Vagina (tissue), 2 donors: Measurements from ENCODE around the gene UMODL1. TPM values are rescaled to one million over a fixed set of nuclear protein-coding genes. Genes with fewer than 3 reads are reported as not detected.

Source experiments
- DNase-seq, 2 donors: peaks; one replicate each; pipeline ENCODE4 v3.0.0-alpha.2; 2017; ENCODE audit errors: extremely low spot score in 2 of 2
- H3K27ac ChIP-seq: fragments of 200-600 bp; sonication (generic); one replicate; pipeline ENCODE4 v1.5.1; 2019
- H3K27me3 ChIP-seq: fragments of 200-600 bp; sonication (generic); one replicate; pipeline ENCODE4 v1.5.1; 2019
- H3K36me3 ChIP-seq, 2 donors: fragments of 200-600 bp; sonication (generic); one replicate each; pipeline ENCODE4 v1.5.1; 2017 to 2019
- H3K4me1 ChIP-seq: fragments of 200-600 bp; sonication (generic); one replicate; pipeline ENCODE4 v1.5.1; 2019
- H3K4me3 ChIP-seq, 2 donors: fragments of 200-600 bp; sonication (generic); 1 replicate in 1 of 2; 2 replicates in 1 of 2; pipeline ENCODE4 v1.5.1; 2016 to 2019
- H3K9me3 ChIP-seq: fragments of 200-600 bp; sonication (generic); one replicate; pipeline ENCODE4 v1.5.1; 2019
- CTCF ChIP-seq, 3 experiments: fragments of 450-650 bp in 2 of 3; fragments of 200-600 bp in 1 of 3; sonication (generic) in 1 of 3; IDR thresholded peaks; one replicate each; pipeline ENCODE4 v1.5.1; 2017 to 2019; ENCODE audit warnings: antibody characterized with exemption in 3 of 3, mild to moderate bottlenecking in 2 of 3, moderate library complexity in 2 of 3
- POLR2A ChIP-seq, 2 donors: fragments of 450-650 bp; IDR thresholded peaks; one replicate each; pipeline ENCODE4 v1.6.1; 2017; ENCODE audit warnings: antibody characterized with exemption in 2 of 2, mild to moderate bottlenecking in 2 of 2, moderate library complexity in 2 of 2
- POLR2AphosphoS5 ChIP-seq, 2 donors: sonication (generic); formaldehyde crosslinking; IDR thresholded peaks; one replicate each; pipeline ENCODE4 v1.9.0; 2017; ENCODE audit warnings: antibody characterized with exemption in 2 of 2, mild to moderate bottlenecking in 2 of 2, low read depth in 1 of 2; ENCODE audit not compliant: insufficient read depth in 1 of 2
- intact Hi-C: fragments of 100-400 bp; cut with DNase I; formaldehyde crosslinking; loops from one replicate; pipeline ENCODE4 v1.15.1; 2023
- total RNA-seq: library from RNA; depleted of rRNA; stranded (reverse); fragments of >200 nt; gene quantifications from one replicate; pipeline ENCODE4 v1.2.3, GENCODE V29; 2016

UMODL1 gene
- total RNA-seq, 1 donor from 2014 or later = not detected

- Histone ChIP-seq H3K27me3 (no peaks in the 10 kb centered on the region), H3K36me3 (no peaks in the 10 kb centered on the region), H3K9me3 (no peaks in the 10 kb centered on the region), H3K27ac (no peak overlapping the region), H3K4me3 (no peak overlapping the region), H3K4me1 (peaks cover 24% of the 10 kb centered on the region)
- intact Hi-C loops = no loop called here
- TF ChIP-seq CTCF (IDR thresholded peaks at IDR 0.05) (no peak), POLR2AphosphoS5 (IDR thresholded peaks at IDR 0.05; ENCODE audit: insufficient read depth in 1 of 2, low read depth in 1 of 2) (no peak), POLR2A (IDR thresholded peaks at IDR 0.05) (no peak)
- DNase-seq = no peak
Measured at GRCh38 chr21:42059141-42059540, 12.0 kb upstream of the UMODL1 start.

- TF ChIP-seq POLR2AphosphoS5 (IDR thresholded peaks at IDR 0.05; ENCODE audit: insufficient read depth in 1 of 2, low read depth in 1 of 2) (no peak), POLR2A (IDR thresholded peaks at IDR 0.05) (no peak), CTCF (IDR thresholded peaks at IDR 0.05) (no peak)
- H3K4me3 ChIP-seq = no peak overlapping the region
- H3K4me1 ChIP-seq = peaks cover 24% of the 10 kb centered on the region
- no peaks in the 10 kb centered on the region for H3K36me3 ChIP-seq
- no peaks in the 10 kb centered on the region for H3K9me3 ChIP-seq
- no peak overlapping the region for H3K27ac ChIP-seq
- H3K27me3 ChIP-seq = no peaks in the 10 kb centered on the region
- no peak for DNase-seq
- intact Hi-C loops = no loop called here
Measured at GRCh38 chr21:42059721-42060120, 11.4 kb upstream of the UMODL1 start.

- no peak overlapping the region for H3K4me3 ChIP-seq
- peaks cover 24% of the 10 kb centered on the region for H3K4me1 ChIP-seq
- TF ChIP-seq POLR2A (IDR thresholded peaks at IDR 0.05) (no peak), CTCF (IDR thresholded peaks at IDR 0.05) (no peak), POLR2AphosphoS5 (IDR thresholded peaks at IDR 0.05; ENCODE audit: insufficient read depth in 1 of 2, low read depth in 1 of 2) (no peak)
- no peak overlapping the region for H3K27ac ChIP-seq
- no peak for DNase-seq
- H3K36me3 ChIP-seq = no peaks in the 10 kb centered on the region
- intact Hi-C loops = no loop called here
- no peaks in the 10 kb centered on the region for H3K9me3 ChIP-seq
- H3K27me3 ChIP-seq = no peaks in the 10 kb centered on the region
Measured at GRCh38 chr21:42060166-42060565, 11.0 kb upstream of the UMODL1 start.

- Histone ChIP-seq H3K4me3 (no peak overlapping the region), H3K27ac (no peak overlapping the region), H3K36me3 (no peaks in the 10 kb centered on the region), H3K4me1 (peaks cover 21% of the 10 kb centered on the region), H3K27me3 (no peaks in the 10 kb centered on the region), H3K9me3 (no peaks in the 10 kb centered on the region)
- intact Hi-C loops = no loop called here
- no peak for DNase-seq
- TF ChIP-seq POLR2A (IDR thresholded peaks at IDR 0.05) = no peak
- no peak for TF ChIP-seq POLR2AphosphoS5 (IDR thresholded peaks at IDR 0.05; ENCODE audit: insufficient read depth in 1 of 2, low read depth in 1 of 2)
- no peak for TF ChIP-seq CTCF (IDR thresholded peaks at IDR 0.05)
Measured at GRCh38 chr21:42061195-42061985, 9.7 kb upstream of the UMODL1 start.

GRCh38 chr21:42061986-42062235 lies 9.2 kb upstream of the UMODL1 start:
- Histone ChIP-seq H3K9me3 (no peaks in the 10 kb centered on the region), H3K4me1 (peaks cover 16% of the 10 kb centered on the region), H3K27me3 (no peaks in the 10 kb centered on the region), H3K4me3 (no peak overlapping the region), H3K27ac (no peak overlapping the region), H3K36me3 (no peaks in the 10 kb centered on the region)
- no peak for TF ChIP-seq POLR2A (IDR thresholded peaks at IDR 0.05)
- TF ChIP-seq CTCF (IDR thresholded peaks at IDR 0.05) = no peak
- no peak for TF ChIP-seq POLR2AphosphoS5 (IDR thresholded peaks at IDR 0.05; ENCODE audit: insufficient read depth in 1 of 2, low read depth in 1 of 2)
- intact Hi-C loops = no loop called here
- DNase-seq = no peak
